IMR-90 (cell line): ENCODE measurements around the gene C5orf63. TPM values are rescaled to one million over a fixed set of nuclear protein-coding genes. Genes with fewer than 3 reads are reported as not detected.
A peak's percentile ranks its signal among the peaks of the same experiment; 100 is the strongest.

Source experiments
- ATAC-seq: fragments of 200-7000 bp; cut with Tn5 transposase; 2 replicates; pipeline ENCODE4 v1.9.1; 2020; ENCODE audit warnings: low read depth, mild to moderate bottlenecking, moderate library complexity
- BruUV-seq: library from RNA; stranded (reverse); fragments of 400-500 nt; replicated peaks from 2 replicates; lab custom pipeline; 2021; lab: Mats Ljungman, UMichigan
- CTCF ChIA-PET: fragments of 300-600 bp; formaldehyde crosslinking; extraction: SDS; loops from one replicate; lab custom pipeline; 2021; ENCODE audit warnings: antibody characterized with exemption; lab: Yijun Ruan, JAX
- POLR2A ChIA-PET: fragments of 300-600 bp; sonication (Branson Sonifier 250); formaldehyde crosslinking; loops from one replicate; lab custom pipeline; 2022; ENCODE audit warnings: antibody characterized with exemption; ENCODE audit not compliant: unreplicated experiment; lab: Charles Lee
- DNase-seq: peaks from one replicate; pipeline ENCODE4 v3.0.0; 2013
- H2AFZ ChIP-seq: replicated peaks from 2 replicates; pipeline ENCODE3; 2013; ENCODE audit warnings: low read length, mild to moderate bottlenecking; ENCODE audit not compliant: poor library complexity
- H2AK5ac ChIP-seq: 2 replicates; pipeline ENCODE4 v1.6.1; 2013; ENCODE audit warnings: low read depth, low read length, inconsistent platforms
- H2AK9ac ChIP-seq: replicated peaks from 2 replicates; pipeline ENCODE3; 2013; ENCODE audit warnings: mild to moderate bottlenecking, low read depth, low read length, moderate library complexity; ENCODE audit not compliant: poor library complexity
- H2BK120ac ChIP-seq: 2 replicates; pipeline ENCODE4 v1.6.1; 2013; ENCODE audit warnings: low read depth, low read length, inconsistent platforms
- H2BK15ac ChIP-seq: 3 replicates; pipeline ENCODE4 v1.6.1; 2013; ENCODE audit warnings: low read depth, low read length, inconsistent platforms
- H2BK20ac ChIP-seq: 2 replicates; pipeline ENCODE4 v1.6.1; 2013; ENCODE audit warnings: low read depth, mild to moderate bottlenecking, inconsistent platforms, low read length, moderate library complexity
- H2BK5ac ChIP-seq: 2 replicates; pipeline ENCODE4 v1.6.1; 2013; ENCODE audit warnings: mild to moderate bottlenecking, low read depth, low read length, inconsistent platforms; ENCODE audit not compliant: poor library complexity, severe bottlenecking
- H3K14ac ChIP-seq: replicated peaks from 2 replicates; pipeline ENCODE4 v1.6.1; 2013; ENCODE audit warnings: low read depth, low read length, inconsistent platforms
- H3K18ac ChIP-seq: 2 replicates; pipeline ENCODE4 v1.6.1; 2013; ENCODE audit warnings: low read depth, low read length, control low read depth
- H3K23ac ChIP-seq: 2 replicates; pipeline ENCODE4 v1.6.1; 2013; ENCODE audit warnings: low read depth, low read length, inconsistent platforms
- H3K27ac ChIP-seq: 2 replicates; pipeline ENCODE4 v1.5.1; 2013; ENCODE audit warnings: mild to moderate bottlenecking, control low read depth, low read length; ENCODE audit not compliant: insufficient read depth
- H3K27me3 ChIP-seq: 2 replicates; pipeline ENCODE4 v1.6.1; 2013; ENCODE audit warnings: low read length; ENCODE audit not compliant: control insufficient read depth, insufficient read depth
- H3K36me3 ChIP-seq: 2 replicates; pipeline ENCODE4 v1.6.1; 2013; ENCODE audit warnings: low read length, mixed read lengths; ENCODE audit not compliant: control insufficient read depth, insufficient read depth
- H3K4ac ChIP-seq: 2 replicates; pipeline ENCODE4 v1.6.1; 2013; ENCODE audit warnings: low read depth, low read length, inconsistent platforms
- H3K4me1 ChIP-seq: 2 replicates; pipeline ENCODE4 v1.6.1; 2013; ENCODE audit warnings: low read length, mixed read lengths; ENCODE audit not compliant: control insufficient read depth, insufficient read depth
- H3K4me2 ChIP-seq: 2 replicates; pipeline ENCODE4 v1.6.1; 2013; ENCODE audit warnings: low read depth, mild to moderate bottlenecking, control low read depth, low read length, moderate library complexity
- H3K4me3 ChIP-seq: 2 replicates; pipeline ENCODE4 v1.5.1; 2013; ENCODE audit warnings: low read depth, mild to moderate bottlenecking, control low read depth, low read length, moderate library complexity; ENCODE audit not compliant: insufficient read depth
- H3K56ac ChIP-seq: 2 replicates; pipeline ENCODE4 v1.6.1; 2013; ENCODE audit warnings: low read length, inconsistent platforms; ENCODE audit not compliant: insufficient read depth; ENCODE audit errors: extremely low read depth
- H3K79me1 ChIP-seq, 2 experiments: 2 replicates each; pipeline ENCODE4 v1.6.1; 2013; ENCODE audit warnings: low read length in 2 of 2, inconsistent platforms in 1 of 2, low read depth in 1 of 2
- H3K9ac ChIP-seq: 2 replicates; pipeline ENCODE4 v1.6.1; 2013; ENCODE audit warnings: low read depth, low read length, control low read depth
- H3K9me1 ChIP-seq: 2 replicates; pipeline ENCODE4 v1.6.1; 2013; ENCODE audit warnings: low read length, inconsistent platforms; ENCODE audit not compliant: insufficient read depth
- H3K9me3 ChIP-seq: 2 replicates; pipeline ENCODE4 v1.6.1; 2013; ENCODE audit warnings: low read length; ENCODE audit not compliant: control insufficient read depth, insufficient read depth
- H4K20me1 ChIP-seq: 2 replicates; pipeline ENCODE4 v1.6.1; 2013; ENCODE audit warnings: low read length, inconsistent platforms; ENCODE audit not compliant: insufficient read depth
- H4K5ac ChIP-seq: 2 replicates; pipeline ENCODE4 v1.6.1; 2013; ENCODE audit warnings: mild to moderate bottlenecking, low read depth, low read length, control low read depth
- H4K8ac ChIP-seq, 2 experiments: 2 replicates each; pipeline ENCODE4 v1.6.1; 2013; ENCODE audit warnings: low read depth in 2 of 2, low read length in 2 of 2, control low read depth in 1 of 2, inconsistent platforms in 1 of 2
- H4K91ac ChIP-seq: 2 replicates; pipeline ENCODE4 v1.6.1; 2013; ENCODE audit warnings: low read depth, low read length, inconsistent platforms; ENCODE audit not compliant: insufficient read depth
- BHLHE40 ChIP-seq: fragments of 150-350 bp; IDR thresholded peaks from 2 replicates; pipeline ENCODE4 v1.6.1; 2016; ENCODE audit warnings: mild to moderate bottlenecking, low read depth, low read length
- CEBPB ChIP-seq: IDR thresholded peaks from 2 replicates; pipeline ENCODE4 v1.6.1; 2012; ENCODE audit warnings: low read depth, low read length, improper control_type of control experiment
- CHD1 ChIP-seq: IDR thresholded peaks from 2 replicates; pipeline ENCODE4 v1.6.1; 2012; ENCODE audit warnings: low read depth, low read length, improper control_type of control experiment
- ELK1 ChIP-seq: fragments of 150-350 bp; IDR thresholded peaks from 2 replicates; pipeline ENCODE4 v1.6.1; 2016; ENCODE audit warnings: low read depth, mild to moderate bottlenecking, low read length, moderate library complexity, borderline replicate concordance
- FOS ChIP-seq: fragments of 150-350 bp; IDR thresholded peaks from 2 replicates; pipeline ENCODE4 v1.6.1; 2016; ENCODE audit warnings: low read depth, low read length
- MAFK ChIP-seq: IDR thresholded peaks from 2 replicates; pipeline ENCODE4 v1.6.1; 2012; ENCODE audit warnings: low read depth, low read length, improper control_type of control experiment
- MAZ ChIP-seq: IDR thresholded peaks from 2 replicates; pipeline ENCODE4 v1.6.1; 2012; ENCODE audit warnings: low read depth, mild to moderate bottlenecking, low read length, improper control_type of control experiment, moderate library complexity, borderline replicate concordance
- MXI1 ChIP-seq: IDR thresholded peaks from 2 replicates; pipeline ENCODE4 v1.6.1; 2012; ENCODE audit warnings: low read depth, mild to moderate bottlenecking, low read length, moderate library complexity, borderline replicate concordance
- NFE2L2 ChIP-seq: fragments of 150-350 bp; IDR thresholded peaks from 2 replicates; pipeline ENCODE4 v1.6.1; 2016; ENCODE audit warnings: low read depth, mild to moderate bottlenecking, low read length
- POLR2A ChIP-seq: IDR thresholded peaks from 2 replicates; pipeline ENCODE4 v1.6.1; 2012; ENCODE audit warnings: mild to moderate bottlenecking, low read depth, low read length
- RAD21 ChIP-seq: IDR thresholded peaks from 2 replicates; pipeline ENCODE4 v1.6.1; 2012; ENCODE audit warnings: low read length, improper control_type of control experiment
- RCOR1 ChIP-seq: IDR thresholded peaks from 2 replicates; pipeline ENCODE4 v1.6.1; 2012; ENCODE audit warnings: mild to moderate bottlenecking, low read length, improper control_type of control experiment; ENCODE audit not compliant: insufficient replicate concordance
- RFX5 ChIP-seq: IDR thresholded peaks from 2 replicates; pipeline ENCODE4 v1.8.0; 2012; ENCODE audit warnings: low read depth, mild to moderate bottlenecking, low read length, moderate library complexity
- SMC3 ChIP-seq: fragments of 150-350 bp; IDR thresholded peaks from 2 replicates; pipeline ENCODE4 v1.6.1; 2016; ENCODE audit warnings: low read depth, mild to moderate bottlenecking, antibody characterized with exemption, low read length, moderate library complexity
- USF2 ChIP-seq: fragments of 150-350 bp; IDR thresholded peaks from 2 replicates; pipeline ENCODE4 v1.6.1; 2017; ENCODE audit warnings: mild to moderate bottlenecking, antibody characterized with exemption, low read length, low read depth
- WGBS, 2 experiments: methylation state at CpG; one replicate each; pipeline versions ENCODE4 v1.1.5 to v1.1.7; 2013; ENCODE audit warnings: missing lambda C conversion rate in 2 of 2; ENCODE audit not compliant: insufficient read length in 1 of 2; ENCODE audit errors: extremely low coverage in 2 of 2; 5-methylcytosine and 5-hydroxymethylcytosine counted together
- dilution Hi-C: fragments of 300-500 bp; cut with HindIII; formaldehyde crosslinking; loops from one replicate; pipeline ENCODE4 v1.14.3; 2018; ENCODE audit warnings: low sequenced_read_pairs; ENCODE audit not compliant: unreplicated experiment
- in situ Hi-C: fragments of 300-500 bp; cut with MboI; formaldehyde crosslinking; loops from 3 replicates; pipeline ENCODE4 v1.14.3; 2019; ENCODE audit warnings: low sequenced_read_pairs, inconsistent platforms, mixed read lengths
- intact Hi-C: fragments of 100-400 bp; cut with micrococcal nuclease; formaldehyde crosslinking; loops from 2 replicates; pipeline ENCODE4 v1.10.0; 2022
- polyA plus RNA-seq, 3 experiments: library from polyadenylated mRNA; depleted of rRNA; stranded (reverse); fragments of >200 nt; gene quantifications; 2 replicates each; pipeline ENCODE4 v1.2.3, GENCODE V29; 2012; ENCODE audit warnings: low replicate concordance in 1 of 3
- total RNA-seq: library from RNA; depleted of rRNA; stranded (reverse); fragments of >200 nt; gene quantifications from 2 replicates; pipeline ENCODE4 v1.2.3, GENCODE V29; 2012
- TF ChIP-seq, protein P1 (sequence below): conservative IDR thresholded peaks from 2 replicates; pipeline ENCODE4 v1.5.1; 2012; ENCODE audit warnings: mild to moderate bottlenecking, low read depth, low read length, improper control_type of control experiment

Gene C5orf63
- total and polyA plus RNA-seq, 2 of the 4 experiments (the other 2 are of a cell fraction), result 0.72 to 1.1 TPM

DNA sequence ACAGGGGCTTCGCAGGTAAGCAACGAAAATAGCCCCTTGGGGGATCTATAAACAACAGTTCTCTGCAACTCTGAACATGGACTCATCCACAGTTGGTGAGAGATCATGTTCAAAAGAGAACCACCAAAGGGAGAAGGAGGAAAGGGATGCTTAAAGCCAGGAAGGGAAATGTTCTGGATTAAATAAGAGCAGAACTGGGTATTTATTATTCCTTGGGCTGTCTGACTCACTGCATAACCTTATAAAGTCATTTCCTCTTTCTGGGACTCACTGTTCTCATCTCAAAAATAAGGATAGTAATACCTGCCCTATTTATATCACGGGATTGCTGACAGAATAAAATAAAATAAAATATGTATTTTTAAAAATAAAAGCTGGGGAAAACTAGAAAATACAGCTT is 31.7 kb downstream of the C5orf63 start:
- Histone ChIP-seq H3K4me2 (no peak overlapping the region), H2AK5ac (no peak overlapping the region), H4K91ac (no peak overlapping the region), H2BK5ac (no peak overlapping the region), H3K27ac (no peak overlapping the region), H2AFZ (no peak overlapping the region), H2AK9ac (no peak overlapping the region), H4K8ac (no peak overlapping the region; a peak in 1 of 4 replicates), H3K18ac (no peak overlapping the region), H3K9me3 (no peaks in the 10 kb centered on the region), H2BK15ac (peak overlapping the region; percentile 66; the same call in 1 of the 3 replicates), H3K9ac (no peak overlapping the region), H2BK20ac (peak overlapping the region; percentile 9; the same call in 1 of the 2 replicates), H3K56ac (no peak overlapping the region), H3K4ac (peak overlapping the region; percentile 35; the same call in 1 of the 2 replicates), H3K79me1 (no peaks in the 10 kb centered on the region), H3K36me3 (no peaks in the 10 kb centered on the region), H3K14ac (0 out of 2 replicates have a peak overlapping the region, but pooled peaks have one; percentile 15), H4K5ac (no peak overlapping the region), H3K23ac (no peak overlapping the region), H3K4me1 (peaks cover 3% of the 10 kb centered on the region; the same call in 1 of the 2 replicates), H3K9me1 (peaks cover 12% of the 10 kb centered on the region), H2BK120ac (peak overlapping the region; percentile 41; the same call in 1 of the 2 replicates), H4K20me1 (no peaks in the 10 kb centered on the region), H3K27me3 (no peaks in the 10 kb centered on the region), H3K4me3 (no peak overlapping the region)
- no CpG with 5 or more reads among the region's 3 CpGs for WGBS, 2 experiments
- peak; percentile 95 for ATAC-seq
- BruUV-seq, result no TSS peak
- dilution Hi-C loops, result no loop called here
- ChIA-PET CTCF (no interaction called here), POLR2A (no interaction called here)
- intact Hi-C loops, result loop anchor here (10.0 kb wide), 1 partner anchor 387 kb away; no protein-coding TSS in a partner anchor
- DNase-seq, result peak; percentile 60
- TF ChIP-seq MAFK, result no peak
- TF ChIP-seq, protein P1, sequence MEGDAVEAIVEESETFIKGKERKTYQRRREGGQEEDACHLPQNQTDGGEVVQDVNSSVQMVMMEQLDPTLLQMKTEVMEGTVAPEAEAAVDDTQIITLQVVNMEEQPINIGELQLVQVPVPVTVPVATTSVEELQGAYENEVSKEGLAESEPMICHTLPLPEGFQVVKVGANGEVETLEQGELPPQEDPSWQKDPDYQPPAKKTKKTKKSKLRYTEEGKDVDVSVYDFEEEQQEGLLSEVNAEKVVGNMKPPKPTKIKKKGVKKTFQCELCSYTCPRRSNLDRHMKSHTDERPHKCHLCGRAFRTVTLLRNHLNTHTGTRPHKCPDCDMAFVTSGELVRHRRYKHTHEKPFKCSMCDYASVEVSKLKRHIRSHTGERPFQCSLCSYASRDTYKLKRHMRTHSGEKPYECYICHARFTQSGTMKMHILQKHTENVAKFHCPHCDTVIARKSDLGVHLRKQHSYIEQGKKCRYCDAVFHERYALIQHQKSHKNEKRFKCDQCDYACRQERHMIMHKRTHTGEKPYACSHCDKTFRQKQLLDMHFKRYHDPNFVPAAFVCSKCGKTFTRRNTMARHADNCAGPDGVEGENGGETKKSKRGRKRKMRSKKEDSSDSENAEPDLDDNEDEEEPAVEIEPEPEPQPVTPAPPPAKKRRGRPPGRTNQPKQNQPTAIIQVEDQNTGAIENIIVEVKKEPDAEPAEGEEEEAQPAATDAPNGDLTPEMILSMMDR, result no peak
- TF ChIP-seq RAD21, result no peak
- no peak for TF ChIP-seq BHLHE40
- TF ChIP-seq ELK1, result no peak
- no peak for TF ChIP-seq SMC3
- no peak for TF ChIP-seq RCOR1
- TF ChIP-seq USF2, result no peak
- no peak for TF ChIP-seq POLR2A
- no peak for TF ChIP-seq FOS
- TF ChIP-seq CHD1, result no peak
- no peak for TF ChIP-seq CEBPB
- TF ChIP-seq RFX5, result no peak
- no peak for TF ChIP-seq MXI1
- no peak for TF ChIP-seq MAZ
- no peak for TF ChIP-seq NFE2L2
- in situ Hi-C loops, result no loop called here
